ENCODE measurements around the gene FAM184A.

Gene FAM184A

DNA sequence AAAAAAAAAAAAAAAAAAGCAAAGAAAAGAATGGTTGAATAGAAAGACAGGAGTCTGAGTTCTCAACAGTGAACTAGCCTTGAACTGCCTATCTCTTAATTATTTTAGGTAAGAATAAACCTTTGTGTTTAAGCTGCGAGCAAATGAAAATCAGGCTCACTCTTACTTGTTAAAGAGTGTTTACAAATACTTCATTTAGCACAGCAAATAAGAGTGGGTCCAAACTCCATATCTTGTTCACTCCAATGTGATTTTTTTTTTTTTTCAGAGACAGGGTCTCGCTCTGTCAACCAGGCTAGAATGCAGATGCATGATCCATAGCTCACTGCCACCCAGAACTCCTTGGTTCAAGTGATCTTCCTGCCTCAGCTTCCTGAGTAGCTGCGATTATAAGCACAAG, 155.4 kb downstream of the FAM184A start:
- H3K27ac Mint-ChIP-seq = no peak overlapping the region
- no peak for DNase-seq
- no peak overlapping the region for H3K4me3 Mint-ChIP-seq
- no peaks in the 10 kb centered on the region for H3K9me3 Mint-ChIP-seq
- peaks cover 96% of the 10 kb centered on the region for H3K36me3 Mint-ChIP-seq (ENCODE audit: low read depth)
- H3K27me3 Mint-ChIP-seq = no peaks in the 10 kb centered on the region
- H3K4me1 Mint-ChIP-seq (ENCODE audit: low read depth) = peaks cover 13% of the 10 kb centered on the region

- Mint-ChIP-seq H3K4me1 (ENCODE audit: low read depth) (peaks cover 8% of the 10 kb centered on the region), H3K9me3 (no peaks in the 10 kb centered on the region), H3K4me3 (no peak overlapping the region), H3K27ac (no peak overlapping the region), H3K27me3 (no peaks in the 10 kb centered on the region), H3K36me3 (ENCODE audit: low read depth) (peaks cover 94% of the 10 kb centered on the region)
- no peak for DNase-seq
Measured at GRCh38 chr6:118921084-118921483, 157.4 kb downstream of the FAM184A start.

GRCh38 chr6:118918329-118918725, 160.1 kb downstream of the FAM184A start:
- H3K27ac Mint-ChIP-seq = no peak overlapping the region
- H3K9me3 Mint-ChIP-seq = no peaks in the 10 kb centered on the region

GRCh38 chr6:118917546-118918328, 160.7 kb downstream of the FAM184A start:
- Mint-ChIP-seq H3K27ac (no peak overlapping the region), H3K4me1 (ENCODE audit: low read depth) (peaks cover 11% of the 10 kb centered on the region), H3K9me3 (no peaks in the 10 kb centered on the region), H3K36me3 (ENCODE audit: low read depth) (peaks cover 94% of the 10 kb centered on the region), H3K4me3 (no peak overlapping the region), H3K27me3 (no peaks in the 10 kb centered on the region)
- no peak for DNase-seq

More at GRCh38 chr6:118918329-118918725, 160.1 kb downstream of the FAM184A start:
- peaks cover 94% of the 10 kb centered on the region for H3K36me3 Mint-ChIP-seq (ENCODE audit: low read depth)
- no peak for DNase-seq
- peaks cover 11% of the 10 kb centered on the region for H3K4me1 Mint-ChIP-seq (ENCODE audit: low read depth)
- no peaks in the 10 kb centered on the region for H3K27me3 Mint-ChIP-seq
- H3K4me3 Mint-ChIP-seq = no peak overlapping the region

DNA sequence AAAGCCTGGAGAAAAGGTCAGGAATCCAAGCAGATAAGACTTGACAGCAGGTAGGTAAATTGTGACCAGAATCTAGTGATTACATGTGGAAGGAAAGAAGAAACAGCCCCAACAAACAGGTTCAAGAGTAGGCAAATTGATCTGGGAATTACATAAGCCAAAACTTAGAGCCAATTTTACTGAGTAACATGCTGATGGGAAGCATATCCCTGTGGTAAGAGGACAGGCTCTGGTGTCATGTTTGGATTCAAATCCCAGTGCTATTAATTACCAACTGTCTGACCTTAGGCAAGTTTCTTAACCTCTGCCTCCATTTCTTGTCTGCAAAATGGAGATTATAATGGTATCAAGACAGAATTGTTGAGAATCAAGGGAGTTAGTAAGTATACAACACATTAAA, 163.9 kb downstream of the FAM184A start:
- Mint-ChIP-seq H3K4me1 (ENCODE audit: low read depth) (peaks cover 3% of the 10 kb centered on the region), H3K9me3 (no peaks in the 10 kb centered on the region), H3K27ac (peak overlapping the region; percentile 3), H3K4me3 (no peak overlapping the region), H3K27me3 (no peaks in the 10 kb centered on the region), H3K36me3 (ENCODE audit: low read depth) (peaks cover 90% of the 10 kb centered on the region)
- no peak for DNase-seq

GRCh38 chr6:118913161-118913560, 165.3 kb downstream of the FAM184A start:
- H3K9me3 Mint-ChIP-seq = no peaks in the 10 kb centered on the region
- peak overlapping the region; percentile 56 for H3K27ac Mint-ChIP-seq
- H3K4me1 Mint-ChIP-seq (ENCODE audit: low read depth) = peaks cover 6% of the 10 kb centered on the region
- H3K27me3 Mint-ChIP-seq = no peaks in the 10 kb centered on the region
- peaks cover 86% of the 10 kb centered on the region for H3K36me3 Mint-ChIP-seq (ENCODE audit: low read depth)
- H3K4me3 Mint-ChIP-seq = no peak overlapping the region
- no peak for DNase-seq

GRCh38 chr6:118912646-118913045, 165.8 kb downstream of the FAM184A start:
- Mint-ChIP-seq H3K27ac (no peak overlapping the region), H3K9me3 (no peaks in the 10 kb centered on the region), H3K4me3 (no peak overlapping the region), H3K36me3 (ENCODE audit: low read depth) (peaks cover 86% of the 10 kb centered on the region), H3K4me1 (ENCODE audit: low read depth) (peaks cover 8% of the 10 kb centered on the region), H3K27me3 (no peaks in the 10 kb centered on the region)
- no peak for DNase-seq
